ENCODE data around the gene TTC7B.

DNA sequence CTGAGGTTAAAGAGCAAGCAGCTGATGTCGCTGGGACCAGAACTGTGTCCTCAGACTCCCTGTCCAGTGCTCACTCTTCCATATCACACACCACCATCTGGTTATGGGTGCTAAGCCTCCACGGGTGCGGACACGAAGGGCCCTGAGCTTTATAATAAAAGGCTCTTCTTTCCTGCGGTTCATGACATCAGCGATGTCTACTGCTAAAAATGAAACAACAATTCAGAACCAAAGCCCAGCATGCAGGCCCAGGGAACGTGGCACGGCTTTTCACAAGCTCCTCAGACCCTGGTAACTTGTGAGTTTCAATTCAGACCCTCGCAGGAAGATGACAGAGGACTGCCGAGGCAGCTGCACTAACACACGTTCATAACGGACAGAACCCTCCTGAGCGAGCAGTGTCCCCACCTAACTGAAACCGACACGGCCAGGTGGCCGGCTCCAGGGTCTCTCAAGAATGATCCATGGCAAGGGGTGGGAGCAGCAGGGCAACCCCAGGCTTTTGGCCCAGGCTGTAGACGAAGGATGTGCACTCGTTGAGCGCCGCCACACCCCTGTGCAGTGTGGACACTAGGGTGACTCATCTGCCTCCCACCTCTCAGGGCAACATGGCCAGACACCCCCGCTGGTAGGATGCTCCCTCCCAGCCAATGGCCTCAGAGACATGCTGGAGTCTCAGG is 239.1 kb downstream of the TTC7B start:
- TF ChIP-seq EP300 (IDR thresholded peaks at IDR 0.05; ENCODE audit: borderline replicate concordance in 1 of 2, control insufficient read depth in 1 of 2, low read depth in 2 of 2, low read length in 2 of 2) (no peak), POU2F2 (IDR thresholded peaks at IDR 0.05; ENCODE audit: borderline replicate concordance, low read depth, low read length) (no peak), EZH2 (IDR thresholded peaks at IDR 0.05; ENCODE audit: borderline replicate concordance, control insufficient read depth, low read depth, low read length) (no peak)
- TF ChIP-seq, protein P1, sequence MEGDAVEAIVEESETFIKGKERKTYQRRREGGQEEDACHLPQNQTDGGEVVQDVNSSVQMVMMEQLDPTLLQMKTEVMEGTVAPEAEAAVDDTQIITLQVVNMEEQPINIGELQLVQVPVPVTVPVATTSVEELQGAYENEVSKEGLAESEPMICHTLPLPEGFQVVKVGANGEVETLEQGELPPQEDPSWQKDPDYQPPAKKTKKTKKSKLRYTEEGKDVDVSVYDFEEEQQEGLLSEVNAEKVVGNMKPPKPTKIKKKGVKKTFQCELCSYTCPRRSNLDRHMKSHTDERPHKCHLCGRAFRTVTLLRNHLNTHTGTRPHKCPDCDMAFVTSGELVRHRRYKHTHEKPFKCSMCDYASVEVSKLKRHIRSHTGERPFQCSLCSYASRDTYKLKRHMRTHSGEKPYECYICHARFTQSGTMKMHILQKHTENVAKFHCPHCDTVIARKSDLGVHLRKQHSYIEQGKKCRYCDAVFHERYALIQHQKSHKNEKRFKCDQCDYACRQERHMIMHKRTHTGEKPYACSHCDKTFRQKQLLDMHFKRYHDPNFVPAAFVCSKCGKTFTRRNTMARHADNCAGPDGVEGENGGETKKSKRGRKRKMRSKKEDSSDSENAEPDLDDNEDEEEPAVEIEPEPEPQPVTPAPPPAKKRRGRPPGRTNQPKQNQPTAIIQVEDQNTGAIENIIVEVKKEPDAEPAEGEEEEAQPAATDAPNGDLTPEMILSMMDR (IDR thresholded peaks at IDR 0.05 in 2 of 3, conservative IDR thresholded peaks at IDR 0.05 in 1 of 3; ENCODE audit: control insufficient read depth in 2 of 3, extremely low read depth in 1 of 3, insufficient read depth in 1 of 3, low read depth in 3 of 3, low read length in 3 of 3) = no peak
- TF ChIP-seq, protein P2, sequence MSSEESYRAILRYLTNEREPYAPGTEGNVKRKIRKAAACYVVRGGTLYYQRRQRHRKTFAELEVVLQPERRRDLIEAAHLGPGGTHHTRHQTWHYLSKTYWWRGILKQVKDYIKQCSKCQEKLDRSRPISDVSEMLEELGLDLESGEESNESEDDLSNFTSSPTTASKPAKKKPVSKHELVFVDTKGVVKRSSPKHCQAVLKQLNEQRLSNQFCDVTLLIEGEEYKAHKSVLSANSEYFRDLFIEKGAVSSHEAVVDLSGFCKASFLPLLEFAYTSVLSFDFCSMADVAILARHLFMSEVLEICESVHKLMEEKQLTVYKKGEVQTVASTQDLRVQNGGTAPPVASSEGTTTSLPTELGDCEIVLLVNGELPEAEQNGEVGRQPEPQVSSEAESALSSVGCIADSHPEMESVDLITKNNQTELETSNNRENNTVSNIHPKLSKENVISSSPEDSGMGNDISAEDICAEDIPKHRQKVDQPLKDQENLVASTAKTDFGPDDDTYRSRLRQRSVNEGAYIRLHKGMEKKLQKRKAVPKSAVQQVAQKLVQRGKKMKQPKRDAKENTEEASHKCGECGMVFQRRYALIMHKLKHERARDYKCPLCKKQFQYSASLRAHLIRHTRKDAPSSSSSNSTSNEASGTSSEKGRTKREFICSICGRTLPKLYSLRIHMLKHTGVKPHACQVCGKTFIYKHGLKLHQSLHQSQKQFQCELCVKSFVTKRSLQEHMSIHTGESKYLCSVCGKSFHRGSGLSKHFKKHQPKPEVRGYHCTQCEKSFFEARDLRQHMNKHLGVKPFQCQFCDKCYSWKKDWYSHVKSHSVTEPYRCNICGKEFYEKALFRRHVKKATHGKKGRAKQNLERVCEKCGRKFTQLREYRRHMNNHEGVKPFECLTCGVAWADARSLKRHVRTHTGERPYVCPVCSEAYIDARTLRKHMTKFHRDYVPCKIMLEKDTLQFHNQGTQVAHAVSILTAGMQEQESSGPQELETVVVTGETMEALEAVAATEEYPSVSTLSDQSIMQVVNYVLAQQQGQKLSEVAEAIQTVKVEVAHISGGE (CRISPR knock-in tag; IDR thresholded peaks at IDR 0.05) = no peak
